GM18951 (cell line): ENCODE data around the gene SPAG9.

Source experiments
- POLR2A ChIP-seq: IDR thresholded peaks from 4 replicates; pipeline ENCODE4 v1.6.1; 2011; ENCODE audit warnings: mild to moderate bottlenecking; ENCODE audit not compliant: insufficient read length, insufficient read depth; ENCODE audit errors: extremely low read depth
- in situ Hi-C: fragments of 300-500 bp; cut with MboI; formaldehyde crosslinking; loops from one replicate; pipeline ENCODE4 v1.12.0; 2022; ENCODE audit warnings: low sequenced_read_pairs, mixed read lengths, inconsistent platforms; ENCODE audit not compliant: unreplicated experiment

SPAG9 gene

GRCh38 chr17:50953831-50954601 is 166.7 kb downstream of the SPAG9 start:
- in situ Hi-C loops: loop anchor here (5.0 to 10.0 kb wide), 2 partner anchors 92 to 169 kb away; no protein-coding TSS in a partner anchor
- no peak for TF ChIP-seq POLR2A

- TF ChIP-seq POLR2A: no peak
- in situ Hi-C loops: loop anchor here (5.0 to 10.0 kb wide), 2 partner anchors 91 to 169 kb away; no protein-coding TSS in a partner anchor
Observed at GRCh38 chr17:50953518-50953830, 167.2 kb downstream of the SPAG9 start.

GRCh38 chr17:50952889-50953288 is 167.8 kb downstream of the SPAG9 start:
- no peak for TF ChIP-seq POLR2A
- in situ Hi-C loops: loop anchor here (5.0 to 10.0 kb wide), 2 partner anchors 91 to 168 kb away; no protein-coding TSS in a partner anchor

- in situ Hi-C loops: loop anchor here (5.0 to 10.0 kb wide), 2 partner anchors 90 to 167 kb away; no protein-coding TSS in a partner anchor
Observed at GRCh38 chr17:50952013-50952412, 168.7 kb downstream of the SPAG9 start.

GRCh38 chr17:50949989-50950877 is 170.4 kb downstream of the SPAG9 start:
- TF ChIP-seq POLR2A: no peak
- in situ Hi-C loops: loop anchor here (5.0 to 10.0 kb wide), 2 partner anchors 88 to 165 kb away; no protein-coding TSS in a partner anchor

More at GRCh38 chr17:50952013-50952412, 168.7 kb downstream of the SPAG9 start:
- TF ChIP-seq POLR2A: no peak

GRCh38 chr17:50949128-50949988 is 171.3 kb downstream of the SPAG9 start:
- TF ChIP-seq POLR2A: no peak

GRCh38 chr17:50948711-50949110 is 172.0 kb downstream of the SPAG9 start:
- in situ Hi-C loops: no loop called here
- no peak for TF ChIP-seq POLR2A

More at GRCh38 chr17:50949128-50949988, 171.3 kb downstream of the SPAG9 start:
- in situ Hi-C loops: no loop called here

GRCh38 chr17:50947782-50948543 is 172.7 kb downstream of the SPAG9 start:
- no peak for TF ChIP-seq POLR2A
- in situ Hi-C loops: no loop called here

GRCh38 chr17:50946891-50947781 is 173.5 kb downstream of the SPAG9 start:
- in situ Hi-C loops: no loop called here
- no peak for TF ChIP-seq POLR2A

GRCh38 chr17:50946223-50946890 is 174.3 kb downstream of the SPAG9 start:
- TF ChIP-seq POLR2A: no peak
- in situ Hi-C loops: no loop called here
